Psoas muscle (tissue), 8 donors: Measurements from ENCODE around the gene TBC1D5. TPM values are rescaled to one million over a fixed set of nuclear protein-coding genes. Genes with fewer than 3 reads are reported as not detected.

ENCODE experiments used
- ATAC-seq, 4 donors: fragments of 200-7000 bp; cut with Tn5 transposase; one replicate each; pipeline ENCODE4 v1.9.1; 2020; ENCODE audit warnings: moderate library complexity in 3 of 4, mild to moderate bottlenecking in 2 of 4
- DNase-seq, 2 donors: peaks; one replicate each; pipeline ENCODE4 v3.0.0-alpha.2; 2020
- H3K27ac ChIP-seq: fragments of 200-600 bp; one replicate; pipeline ENCODE4 v1.8.0; 2022
- H3K27me3 ChIP-seq, 3 donors: fragments of 200-600 bp in 1 of 3; one replicate each; pipeline versions ENCODE4 v1.6.1 to v1.8.0; 2013 to 2022; ENCODE audit warnings: low read length in 2 of 3, mild to moderate bottlenecking in 2 of 3, moderate library complexity in 1 of 3; ENCODE audit not compliant: insufficient read depth in 3 of 3
- H3K36me3 ChIP-seq, 2 donors: fragments of 200-600 bp in 1 of 2; one replicate each; pipeline versions ENCODE4 v1.6.1 to v1.8.0; 2013 to 2022; ENCODE audit warnings: low read depth in 1 of 2, mild to moderate bottlenecking in 1 of 2, moderate library complexity in 1 of 2; ENCODE audit not compliant: insufficient read depth in 1 of 2
- H3K4me1 ChIP-seq: fragments of 200-600 bp; one replicate; pipeline ENCODE4 v1.8.0; 2022
- H3K4me3 ChIP-seq: fragments of 200-600 bp; one replicate; pipeline ENCODE4 v1.8.0; 2022; ENCODE audit warnings: mild to moderate bottlenecking
- H3K9me3 ChIP-seq: fragments of 200-600 bp; one replicate; pipeline ENCODE4 v1.8.0; 2022
- CTCF ChIP-seq: fragments of 200-600 bp; IDR thresholded peaks from one replicate; pipeline ENCODE4 v1.8.0; 2022; ENCODE audit warnings: antibody characterized with exemption
- WGBS, 3 donors: extraction: QIAGEN DNeasy Blood & Tissue Kit; methylation state at CpG; one replicate each; pipeline versions ENCODE4 v1.1.6 to v1.1.7; 2013; 5-methylcytosine and 5-hydroxymethylcytosine counted together
- intact Hi-C, 2 donors: fragments of 100-400 bp; cut with DNase I; formaldehyde crosslinking; loops; one replicate each; pipeline versions ENCODE4 v1.11.0 to v1.14.2; 2022
- polyA plus RNA-seq, 3 donors: library from polyadenylated mRNA; stranded (reverse); fragments of 200-250 nt; gene quantifications; one replicate each; pipeline ENCODE4 v1.2.3, GENCODE V29; 2013
- total RNA-seq, 4 donors: library from RNA; stranded (reverse); fragmentation: NEBNext Ultra II Directional in 2 of 4; extraction: Animal tissue kit (Norgen Biotek cat#: 25700) in 2 of 4; gene quantifications; one replicate each; pipeline versions ENCODE4 v1.2.1 to v1.2.4, GENCODE V29; 2021 to 2023
- donor health status: healthy with polysubstance abuse.
- donor health status: DM: no; HTN: no; CAD: no; lungs with moderate emphysema.
- donor health status: Bipolar disorder and iron deficiency.
- donor health status: healthy.
- donor health status: DM: yes; HTN: yes; CAD: no.
- donor health status: DM: no; HTN: no; CAD: no.
- donor health status: DM: no; HTN: no; CAD: no.
- donor health status: DM: yes; HTN: yes; CAD: no.

TBC1D5 gene
- total and polyA plus RNA-seq, 7 donors = 4.3 to 20.4 (median 13.3) TPM

DNA sequence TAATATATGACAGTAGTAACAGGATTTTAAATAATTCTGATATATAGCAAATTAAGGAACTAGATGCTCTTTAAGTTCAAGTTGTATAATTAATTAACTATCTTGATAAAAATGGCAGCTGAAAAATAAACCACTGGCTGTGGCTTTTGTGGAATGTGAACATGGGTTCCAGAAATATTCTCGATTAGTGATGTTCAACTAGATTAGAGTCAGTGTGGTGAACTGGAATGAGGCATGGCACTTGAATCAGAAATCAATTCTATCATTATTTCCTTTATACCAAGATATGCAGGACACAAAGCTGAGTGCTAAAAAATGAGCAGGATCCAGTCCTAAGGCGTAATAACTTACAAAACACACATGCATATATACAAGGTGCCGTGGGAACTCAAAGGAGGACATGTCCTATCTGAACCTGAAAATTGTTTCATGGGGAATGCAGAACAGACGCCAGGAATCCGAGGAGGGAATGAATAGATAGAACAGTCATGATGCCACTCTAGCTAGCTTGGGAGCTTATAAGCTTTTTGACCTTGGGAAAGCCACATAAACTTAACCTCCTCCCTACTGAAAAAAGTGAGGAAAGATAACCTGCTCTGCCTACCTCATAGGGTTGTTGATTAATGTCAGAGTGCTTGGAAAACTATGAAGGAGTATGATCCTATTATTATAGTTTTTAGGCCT is 455.3 kb downstream of the TBC1D5 start:
- DNase-seq = no peak
- intact Hi-C loops = no loop called here
- Histone ChIP-seq H3K4me1 (peaks cover 4% of the 10 kb centered on the region), H3K27ac (no peak overlapping the region), H3K9me3 (no peaks in the 10 kb centered on the region), H3K27me3 (no peaks in the 10 kb centered on the region), H3K36me3 (peaks cover 0 to 4% of the 10 kb centered on the region in 2 donors), H3K4me3 (no peak overlapping the region)
- ATAC-seq = peak in 2 of 4 donors; percentile 41 to 46
- 39 to 64% (median 48%) methylated on average over 5 of the region's 5 CpGs for WGBS, 3 donors
- TF ChIP-seq CTCF = no peak

GRCh38 chr3:17278006-17278405 is 464.4 kb downstream of the TBC1D5 start:
- peak in 1 of 4 donors; percentile 24 for ATAC-seq
- Histone ChIP-seq H3K36me3 (no peaks in the 10 kb centered on the region), H3K27me3 (no peaks in the 10 kb centered on the region), H3K9me3 (no peaks in the 10 kb centered on the region), H3K4me1 (peaks cover 4% of the 10 kb centered on the region), H3K27ac (no peak overlapping the region), H3K4me3 (no peak overlapping the region)
- DNase-seq = no peak
- no peak for TF ChIP-seq CTCF
- 57 to 64% (median 63%) methylated on average over 2 of the region's 2 CpGs for WGBS, 3 donors
- intact Hi-C loops = no loop called here

DNA sequence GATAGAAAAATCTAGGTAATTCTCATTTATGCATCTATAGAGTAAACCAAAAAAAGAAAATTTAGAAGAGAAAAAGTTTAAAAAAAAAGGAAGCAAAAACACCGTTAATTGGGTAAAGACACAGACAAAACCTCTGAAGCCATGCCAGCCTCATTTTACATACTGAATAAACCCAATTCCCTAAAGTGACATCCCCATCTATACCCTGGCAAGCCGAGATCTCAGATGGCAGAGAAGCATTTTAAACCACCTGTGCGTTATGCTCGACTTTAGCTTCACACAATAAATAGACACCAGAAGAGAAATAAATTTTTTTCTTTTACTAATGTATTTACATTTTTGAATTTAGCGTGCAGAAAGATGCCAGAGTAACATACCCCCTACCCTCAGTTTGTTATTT is 475.6 kb downstream of the TBC1D5 start:
- DNase-seq (no peak), ATAC-seq (no peak)
- Histone ChIP-seq H3K36me3 (no peaks in the 10 kb centered on the region), H3K27ac (no peak overlapping the region), H3K4me1 (no peaks in the 10 kb centered on the region), H3K4me3 (no peak overlapping the region), H3K9me3 (no peaks in the 10 kb centered on the region), H3K27me3 (no peaks in the 10 kb centered on the region)
- intact Hi-C loops = loop anchor here in 1 of 2 donors (10.0 kb wide), 1 partner anchor 578 kb away; no protein-coding TSS in a partner anchor
- 85 to 89% (median 88%) methylated on average over 5 of the region's 5 CpGs for WGBS, 3 donors
- no peak for TF ChIP-seq CTCF

- no peaks in the 10 kb centered on the region for H3K4me1 ChIP-seq
- no peaks in the 10 kb centered on the region for H3K27me3 ChIP-seq
- H3K9me3 ChIP-seq = no peaks in the 10 kb centered on the region
- intact Hi-C loops = loop anchor here (5.0 to 10.0 kb wide), 2 partner anchors 581 to 583 kb away; no protein-coding TSS in a partner anchor
- ATAC-seq = no peak
- no peaks in the 10 kb centered on the region for H3K36me3 ChIP-seq
- no peak overlapping the region for H3K4me3 ChIP-seq
- no peak for TF ChIP-seq CTCF
- WGBS, 3 donors = 90 to 97% (median 96%) methylated on average over 3 of the region's 3 CpGs
- DNase-seq = no peak
- no peak overlapping the region for H3K27ac ChIP-seq
Measured at GRCh38 chr3:17261627-17262369, 480.6 kb downstream of the TBC1D5 start.
